HG02981 (cell line): ENCODE results near the gene EGLN2.
"Not testable (repeated sequence)": the region's sequence is repeated elsewhere in the genome, so short reads cannot be mapped to it uniquely, and the experiment has no call there.

Experiments used
- ATAC-seq: cut with Tn5 transposase; IDR thresholded peaks from one replicate; pipeline ENCODE4 v1.9.1; 2021; ENCODE audit warnings: mild to moderate bottlenecking, moderate library complexity; ENCODE audit not compliant: unreplicated experiment

The EGLN2 gene

DNA sequence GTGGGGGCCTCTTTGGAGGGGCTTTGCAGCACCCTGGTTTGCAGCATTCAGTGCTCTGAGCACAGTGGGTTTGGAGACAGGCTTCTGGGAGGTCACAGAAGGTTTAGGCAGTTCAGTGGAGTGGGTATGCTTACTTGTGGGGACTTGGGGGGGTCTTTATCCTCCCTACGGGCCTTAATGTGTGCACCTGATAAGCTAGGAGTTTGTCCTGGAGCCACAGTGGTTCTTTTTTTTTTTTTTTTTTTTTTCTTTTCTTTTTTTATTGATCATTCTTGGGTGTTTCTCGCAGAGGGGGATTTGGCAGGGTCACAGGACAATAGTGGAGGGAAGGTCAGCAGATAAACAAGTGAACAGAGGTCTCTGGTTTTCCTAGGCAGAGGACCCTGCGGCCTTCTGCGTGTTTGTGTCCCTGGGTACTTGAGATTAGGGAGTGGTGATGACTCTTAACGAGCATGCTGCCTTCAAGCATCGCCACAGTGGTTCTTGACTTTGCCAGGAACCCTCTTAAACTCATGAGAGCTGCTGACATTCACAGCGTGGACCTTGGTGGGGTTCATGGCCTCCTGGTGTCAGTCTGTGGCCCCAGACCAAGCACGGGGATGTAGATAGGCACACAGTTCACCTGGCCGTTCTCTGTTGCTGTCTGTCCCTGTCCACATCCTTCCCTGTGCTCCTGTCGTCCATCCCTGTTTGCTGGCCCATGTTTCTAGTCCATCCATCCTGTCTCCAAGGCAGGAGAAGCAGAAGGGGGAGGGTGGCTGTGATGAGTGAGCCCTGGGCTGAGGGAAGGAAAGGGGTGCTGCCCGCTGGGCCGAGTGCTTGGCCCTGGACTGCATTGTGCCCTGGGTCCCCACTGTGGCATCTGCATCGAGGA lies 2.7 kb downstream of the EGLN2 start:
- no peak for ATAC-seq

DNA sequence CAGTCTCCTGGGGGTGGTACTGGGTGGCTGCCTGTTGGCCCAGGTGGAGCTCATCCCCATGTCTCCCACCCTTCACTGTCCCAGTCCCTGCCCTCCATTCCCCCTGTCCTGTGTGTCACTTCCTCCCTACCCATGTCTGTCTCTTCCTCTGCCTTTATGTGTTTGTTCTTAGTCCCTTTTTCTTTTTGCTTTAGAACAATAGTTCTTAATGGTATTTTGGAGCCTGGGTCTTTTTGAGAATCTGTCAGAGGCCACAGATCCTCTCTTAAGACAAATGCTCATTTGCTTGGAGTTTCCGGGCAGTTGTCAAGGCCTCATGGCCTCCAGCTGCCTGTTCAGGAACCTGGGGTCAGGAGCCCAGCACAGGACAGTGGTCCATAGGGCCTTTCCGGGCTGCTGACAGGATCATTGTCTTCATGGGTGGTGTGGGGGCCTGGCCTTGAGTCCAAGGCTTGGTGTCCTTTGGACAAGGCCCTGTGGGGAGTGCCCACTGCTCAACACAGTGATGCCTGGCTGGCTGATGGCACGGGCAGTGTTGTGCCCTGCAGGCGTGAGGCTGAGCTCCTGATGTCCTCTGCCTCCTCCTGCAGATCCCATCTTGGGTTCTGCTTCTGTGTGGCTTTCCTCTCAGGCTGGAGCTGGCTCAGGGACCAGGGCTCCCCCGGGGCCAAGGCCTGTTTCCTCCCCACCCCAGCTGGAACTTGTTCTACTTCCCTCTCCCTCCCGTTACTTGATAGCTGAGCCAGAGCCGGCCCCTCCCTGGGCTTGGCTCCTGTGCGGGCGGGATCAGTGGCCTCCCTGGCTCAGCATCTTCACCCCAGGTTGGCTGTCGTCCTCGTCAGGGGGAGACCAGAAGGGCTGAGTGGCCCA lies 3.5 kb downstream of the EGLN2 start:
- no peak for ATAC-seq

DNA sequence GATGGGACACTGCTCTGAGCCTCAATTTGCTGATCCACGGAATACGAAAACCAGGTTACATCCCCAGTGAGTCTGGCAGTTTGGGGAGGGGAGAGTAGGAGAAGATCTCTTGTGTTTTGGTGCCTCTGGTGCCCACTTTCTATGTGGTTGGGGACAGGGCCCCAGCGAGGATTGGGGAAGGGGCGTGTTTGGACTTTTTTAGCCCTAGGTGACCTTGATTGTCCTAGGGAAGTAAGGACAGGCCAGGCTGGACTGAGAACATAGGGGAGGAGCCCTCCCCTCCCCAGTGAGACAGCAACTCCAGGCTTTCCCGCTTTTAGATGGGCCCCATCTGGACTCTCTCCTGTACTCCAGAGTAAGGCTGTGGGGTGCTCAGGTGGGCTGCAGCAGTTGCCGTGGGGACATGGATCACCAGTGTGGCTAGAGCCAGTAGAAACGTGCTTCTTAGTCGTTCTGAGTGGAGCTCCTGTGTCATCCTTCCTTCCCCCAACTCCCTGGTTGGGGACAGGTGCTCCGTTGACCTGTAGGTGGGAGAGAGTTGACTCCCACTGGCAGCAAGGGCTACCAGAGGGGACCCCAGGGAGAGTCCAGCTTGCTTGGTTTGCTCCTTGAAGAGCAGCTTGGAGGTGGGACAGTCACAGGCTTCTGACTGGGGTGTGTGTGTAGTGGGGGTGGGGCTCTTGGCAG lies 4.3 kb downstream of the EGLN2 start:
- ATAC-seq = no peak

DNA sequence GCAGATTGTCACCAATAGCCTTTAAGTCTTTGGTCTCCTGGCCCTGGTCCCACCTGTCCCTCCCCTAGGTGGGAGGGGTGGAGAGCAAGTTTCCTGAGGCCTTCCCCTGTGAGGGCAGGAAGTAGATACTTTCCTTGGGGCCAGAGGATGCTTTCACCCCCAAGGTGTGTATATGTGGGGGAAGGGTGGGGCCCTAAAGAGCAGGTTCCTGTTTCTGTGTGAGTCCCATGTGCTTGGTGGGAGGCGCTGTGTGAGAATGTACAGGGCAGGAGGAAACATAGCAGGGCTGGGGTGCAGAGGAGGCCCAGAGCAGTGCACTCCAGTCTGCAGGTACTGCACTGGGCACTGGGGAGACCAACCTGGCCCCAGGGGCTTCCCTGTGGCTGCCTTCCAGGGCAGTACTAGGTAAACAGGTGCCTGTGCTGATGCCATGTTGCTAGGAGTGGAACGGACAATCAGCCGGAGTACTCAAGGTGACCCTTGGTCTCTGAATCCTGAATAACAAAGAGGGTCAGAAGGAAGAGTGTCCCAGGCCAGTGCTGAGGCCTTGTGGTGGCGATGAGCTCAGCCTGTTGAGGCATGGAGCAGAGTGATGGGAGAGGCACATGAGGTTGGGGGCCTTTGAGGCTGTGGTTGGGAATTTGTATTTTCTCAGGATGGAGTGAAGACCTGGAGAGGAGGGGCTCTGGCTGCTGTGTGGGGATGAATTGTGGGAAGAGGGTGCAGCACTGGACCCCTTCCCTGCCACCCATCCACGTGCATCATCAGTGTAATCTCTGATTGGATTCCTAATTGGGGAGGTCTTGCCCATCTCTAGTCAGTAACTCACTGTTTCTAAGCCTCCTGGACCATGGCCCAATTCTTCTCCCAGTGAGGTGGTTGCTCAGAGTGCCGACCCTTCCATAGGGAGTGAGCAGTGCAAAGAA lies 5.1 kb downstream of the EGLN2 start:
- no peak for ATAC-seq

DNA sequence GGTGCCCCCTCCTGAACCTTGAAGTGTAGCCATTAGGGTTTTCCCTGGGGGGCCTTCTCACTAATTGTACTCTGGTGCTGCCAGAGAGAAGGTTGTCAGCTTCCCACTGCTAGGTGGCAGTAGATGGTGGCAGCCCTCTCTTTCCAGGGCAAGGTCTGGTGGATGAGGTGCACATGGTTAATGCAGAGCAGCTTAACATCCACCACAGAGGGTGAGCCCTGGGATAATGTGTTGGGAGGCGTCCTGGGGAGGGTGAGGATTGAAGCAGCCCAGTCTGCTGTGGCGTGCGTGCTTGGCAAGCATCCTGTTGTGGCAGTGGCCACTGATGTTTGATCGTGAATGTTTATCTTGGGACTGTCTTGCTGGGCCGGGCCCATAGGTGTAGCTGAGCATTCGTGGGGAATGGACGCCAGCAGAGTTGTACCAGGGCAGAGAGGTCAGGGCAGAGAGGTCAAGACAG lies 5.8 kb downstream of the EGLN2 start:
- no peak for ATAC-seq

DNA sequence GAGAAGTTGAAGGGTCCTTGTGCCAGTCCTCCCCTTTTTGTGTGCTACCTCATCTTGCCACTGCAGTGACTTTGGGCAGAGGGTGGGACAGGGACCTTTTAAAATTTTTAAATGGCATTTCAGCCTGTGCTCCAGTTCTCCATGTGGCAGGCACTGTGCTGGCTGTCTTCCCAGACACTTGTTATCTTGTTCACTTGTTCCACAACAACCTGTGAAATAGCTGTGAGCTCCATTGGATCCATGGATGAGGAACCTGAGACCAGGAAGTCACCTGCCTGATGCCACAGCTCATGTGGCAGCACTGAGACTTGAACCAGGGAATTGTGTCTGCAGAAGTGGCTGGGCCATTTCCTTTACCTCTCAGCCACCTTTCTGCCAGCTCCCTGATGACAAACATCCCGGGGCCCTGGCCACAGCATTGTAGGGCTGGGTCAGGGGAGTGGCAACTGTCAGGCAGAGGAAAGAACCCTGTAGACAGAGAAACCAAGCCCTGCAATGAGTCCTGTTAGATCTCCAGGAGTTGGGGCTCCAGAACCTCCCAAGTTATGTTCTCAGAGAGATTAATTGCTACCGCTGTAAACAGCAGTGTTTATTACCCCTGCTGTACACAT lies 6.4 kb downstream of the EGLN2 start:
- ATAC-seq = no peak

DNA sequence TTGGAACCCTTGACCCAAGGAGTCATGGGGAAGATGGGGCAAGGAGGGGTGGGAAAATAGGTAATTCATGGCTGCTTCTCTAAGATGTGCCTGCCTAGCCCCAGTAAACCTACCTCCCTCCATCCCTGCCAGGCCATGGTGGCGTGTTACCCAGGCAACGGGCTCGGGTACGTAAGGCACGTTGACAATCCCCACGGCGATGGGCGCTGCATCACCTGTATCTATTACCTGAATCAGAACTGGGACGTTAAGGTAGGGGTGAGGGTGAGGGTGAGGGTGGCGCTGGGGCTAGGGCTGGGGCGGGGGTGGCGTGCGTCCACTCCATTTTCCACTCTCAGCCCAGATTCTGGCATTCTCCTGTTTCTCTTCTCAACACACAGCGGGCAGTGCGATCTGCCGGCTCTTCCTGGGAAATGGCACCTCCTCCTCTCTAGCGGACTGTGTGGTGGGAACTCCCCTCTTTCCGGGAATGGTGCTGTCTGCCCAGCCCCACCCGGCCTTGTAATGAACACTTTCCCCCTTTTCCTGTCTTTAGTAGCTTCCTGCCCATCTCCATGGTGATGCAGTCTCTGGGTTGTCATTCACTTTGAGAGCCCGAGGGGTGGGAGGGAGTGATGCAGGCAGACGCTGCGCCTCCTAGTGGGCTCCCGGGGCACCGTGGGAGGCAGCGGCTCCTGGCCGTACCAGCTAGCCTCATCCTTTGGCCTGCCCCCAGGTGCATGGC lies 7.6 kb downstream of the EGLN2 start:
- no peak for ATAC-seq

DNA sequence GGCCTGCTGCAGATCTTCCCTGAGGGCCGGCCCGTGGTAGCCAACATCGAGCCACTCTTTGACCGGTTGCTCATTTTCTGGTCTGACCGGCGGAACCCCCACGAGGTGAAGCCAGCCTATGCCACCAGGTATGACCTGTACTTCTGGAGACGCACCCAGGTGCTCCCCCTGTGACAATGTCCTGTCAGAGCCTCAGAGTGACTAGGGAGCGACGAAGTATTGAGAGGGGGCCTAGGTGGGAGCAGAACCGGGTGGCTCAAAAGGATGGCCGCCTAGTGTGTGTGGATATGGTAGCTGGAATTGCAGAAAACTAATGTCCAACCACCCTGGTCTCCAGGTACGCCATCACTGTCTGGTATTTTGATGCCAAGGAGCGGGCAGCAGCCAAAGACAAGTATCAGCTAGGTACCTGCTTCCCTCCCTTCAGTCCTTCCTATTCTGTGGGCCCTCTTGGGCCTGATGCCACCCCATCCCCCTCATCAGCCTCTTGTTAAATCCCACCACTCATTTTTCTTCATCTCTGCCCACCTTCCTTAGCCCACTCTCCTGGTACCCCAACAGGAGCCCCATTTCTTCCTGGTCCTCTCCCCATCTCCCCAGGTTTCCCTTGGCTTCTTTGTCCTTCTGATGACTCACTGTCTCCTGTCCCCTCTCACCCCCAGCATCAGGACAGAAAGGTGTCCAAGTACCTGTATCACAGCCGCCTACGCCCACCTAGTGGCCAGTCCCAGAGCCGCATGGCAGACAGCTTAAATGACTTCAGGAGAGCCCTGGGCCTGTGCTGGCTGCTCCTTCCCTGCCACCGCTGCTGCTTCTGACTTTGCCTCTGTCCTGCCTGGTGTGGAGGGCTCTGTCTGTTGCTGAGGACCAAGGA lies 8.4 kb downstream of the EGLN2 start:
- no peak for ATAC-seq

DNA sequence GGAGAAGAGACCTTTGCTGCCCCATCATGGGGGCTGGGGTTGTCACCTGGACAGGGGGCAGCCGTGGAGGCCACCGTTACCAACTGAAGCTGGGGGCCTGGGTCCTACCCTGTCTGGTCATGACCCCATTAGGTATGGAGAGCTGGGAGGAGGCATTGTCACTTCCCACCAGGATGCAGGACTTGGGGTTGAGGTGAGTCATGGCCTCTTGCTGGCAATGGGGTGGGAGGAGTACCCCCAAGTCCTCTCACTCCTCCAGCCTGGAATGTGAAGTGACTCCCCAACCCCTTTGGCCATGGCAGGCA lies 9.0 kb downstream of the EGLN2 start:
- no peak for ATAC-seq

DNA sequence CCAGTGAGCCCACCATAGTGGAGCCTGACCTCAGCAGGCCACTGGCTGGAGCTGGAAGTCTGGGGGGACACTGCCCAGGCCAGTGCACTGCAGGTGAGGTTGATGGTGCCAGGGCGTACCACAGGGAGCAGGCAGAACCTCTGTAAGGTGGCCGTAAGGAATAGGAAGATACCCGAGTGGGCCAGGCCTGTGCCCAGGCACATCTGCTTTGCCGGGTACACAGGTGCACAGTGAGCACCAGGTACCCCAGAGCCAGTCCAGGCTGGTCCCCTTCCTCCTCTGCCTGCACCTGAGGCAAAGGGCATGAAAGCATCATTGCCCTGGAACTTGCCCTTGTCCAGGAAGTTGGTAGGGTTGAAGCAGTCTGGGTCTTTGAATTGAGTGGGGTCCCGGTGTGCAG lies 9.5 kb downstream of the EGLN2 start:
- no peak for ATAC-seq

DNA sequence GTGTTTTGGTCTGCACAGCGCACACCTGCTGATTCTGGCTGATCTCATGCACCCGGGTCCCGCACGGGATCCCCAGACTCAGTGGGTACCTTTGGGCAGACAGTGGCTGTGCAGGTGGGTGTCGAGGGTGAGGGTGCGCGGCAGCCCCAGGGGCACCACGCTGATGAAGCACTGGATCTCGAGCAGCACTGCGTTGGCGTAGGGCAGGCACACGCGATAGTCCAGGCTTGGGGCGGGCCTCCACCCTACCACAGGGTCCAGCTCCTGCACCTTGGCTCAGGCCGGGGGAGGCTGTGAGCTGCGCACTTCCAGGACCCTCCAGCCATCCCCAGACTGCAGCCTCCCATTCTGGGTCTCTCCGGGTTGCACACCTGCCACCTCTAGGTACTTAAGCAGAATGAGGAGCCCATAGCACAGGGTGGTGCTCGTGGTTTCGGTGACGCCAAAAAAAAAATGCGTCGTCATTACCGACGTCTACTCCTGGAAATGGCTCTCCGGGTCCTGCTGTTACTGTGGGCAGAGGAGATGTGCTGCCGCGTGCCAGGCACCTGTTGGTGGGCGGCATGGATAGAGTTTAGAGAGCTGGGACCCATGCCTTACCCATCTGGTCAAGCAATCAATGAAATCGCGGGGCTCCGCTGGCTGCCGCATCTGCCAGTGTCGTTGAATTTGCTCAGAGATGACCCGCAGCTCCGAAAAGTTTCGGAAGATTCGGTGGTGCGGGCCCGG lies 10.5 kb downstream of the EGLN2 start:
- no peak for ATAC-seq

DNA sequence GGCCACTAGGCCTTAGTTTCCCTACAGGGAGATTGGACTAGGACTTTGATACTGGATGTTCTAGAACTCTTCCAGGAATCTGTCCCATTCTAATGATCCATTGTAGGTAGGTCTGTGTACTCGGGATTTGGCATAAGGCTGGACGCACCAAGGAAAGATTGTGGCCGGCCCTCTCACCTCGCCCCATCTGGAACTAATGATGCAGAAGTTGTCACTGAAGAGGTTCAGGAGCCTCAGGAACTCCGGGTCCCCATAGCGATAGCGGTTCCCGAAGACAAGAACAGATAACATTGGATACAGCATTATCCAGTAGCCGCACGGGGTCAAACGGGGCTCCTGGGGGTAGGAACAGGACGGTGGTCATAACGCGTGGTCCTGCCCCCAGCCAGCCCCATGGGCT lies 11.2 kb downstream of the EGLN2 start:
- ATAC-seq = no peak

DNA sequence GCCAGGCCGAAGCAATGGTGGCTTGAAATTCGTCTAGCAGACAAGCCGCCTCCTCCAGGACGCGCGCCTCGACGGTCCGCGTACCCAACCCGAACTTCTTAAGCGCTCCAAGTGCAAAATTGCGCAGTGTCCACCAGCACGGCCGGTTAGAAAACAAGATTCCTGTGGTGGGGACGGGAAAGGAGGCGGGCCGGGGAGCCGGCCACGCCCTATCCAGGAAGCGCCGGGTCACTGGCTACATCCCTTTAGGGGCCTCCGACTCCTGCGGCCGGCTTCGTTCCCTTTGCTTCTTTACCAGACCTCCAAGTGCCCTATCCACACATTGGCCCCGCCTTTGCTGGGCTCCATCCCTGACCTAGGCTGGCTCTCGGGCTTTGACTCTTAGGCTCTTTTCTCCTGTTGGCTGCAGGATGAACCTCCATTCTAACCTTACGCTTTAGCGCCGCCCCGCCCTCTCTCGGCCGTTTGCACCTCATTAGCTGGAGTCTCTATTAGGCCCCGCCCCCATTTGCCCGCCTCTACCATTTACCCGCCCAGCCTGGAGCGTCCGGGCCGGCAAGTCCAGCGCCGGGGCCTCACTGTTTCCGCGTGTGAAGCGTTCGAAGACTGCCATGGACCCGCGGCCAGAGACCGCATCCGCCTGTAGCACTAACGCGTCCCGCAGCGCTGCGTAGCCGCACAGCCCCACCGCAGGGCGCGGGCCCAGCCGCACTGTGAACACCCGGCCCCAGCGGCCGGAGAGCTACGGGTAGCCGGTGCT lies 11.8 kb downstream of the EGLN2 start:
- peak; percentile 63 for ATAC-seq

DNA sequence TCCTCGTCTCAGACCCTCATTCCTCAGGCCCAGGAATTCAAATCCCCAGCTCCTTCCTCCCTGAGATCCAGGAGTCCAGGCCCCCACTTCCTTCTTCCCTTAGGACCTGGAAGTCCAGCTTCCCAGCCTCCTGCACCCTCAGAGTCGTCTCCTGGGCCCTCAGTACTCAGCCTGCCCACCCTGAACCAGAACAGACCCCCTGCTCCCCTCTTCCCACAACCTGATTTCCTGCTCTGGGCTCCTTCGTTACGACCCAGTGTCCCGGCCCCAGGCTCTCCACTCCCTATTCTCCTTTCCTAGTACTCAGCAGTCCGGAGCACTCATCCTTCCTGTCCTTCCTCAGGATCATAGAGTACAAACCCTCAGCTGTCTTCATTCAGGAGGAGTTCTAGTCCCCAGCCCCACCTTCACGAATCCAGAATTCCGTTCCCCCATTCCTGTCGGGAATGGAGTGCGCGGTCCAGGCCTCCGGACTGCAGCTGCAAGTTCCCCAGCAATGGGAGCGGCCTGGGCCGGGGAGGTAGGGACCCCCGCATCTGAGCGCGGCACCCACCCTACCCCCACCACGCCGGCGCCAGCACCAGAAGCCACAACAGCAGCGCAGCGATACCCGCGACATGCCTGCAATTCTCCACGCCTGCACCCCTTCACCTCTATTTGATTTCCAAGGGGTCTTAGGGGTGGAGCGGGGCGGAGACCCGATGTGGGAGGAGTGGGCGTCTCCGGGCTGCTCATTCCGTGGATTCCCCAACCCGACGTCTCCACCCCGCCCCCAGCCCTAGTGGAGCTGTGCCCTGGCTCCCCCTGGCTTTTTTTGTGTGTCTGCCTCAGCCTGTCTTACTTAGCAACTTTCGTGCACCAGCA lies 12.7 kb downstream of the EGLN2 start:
- ATAC-seq = no peak

DNA sequence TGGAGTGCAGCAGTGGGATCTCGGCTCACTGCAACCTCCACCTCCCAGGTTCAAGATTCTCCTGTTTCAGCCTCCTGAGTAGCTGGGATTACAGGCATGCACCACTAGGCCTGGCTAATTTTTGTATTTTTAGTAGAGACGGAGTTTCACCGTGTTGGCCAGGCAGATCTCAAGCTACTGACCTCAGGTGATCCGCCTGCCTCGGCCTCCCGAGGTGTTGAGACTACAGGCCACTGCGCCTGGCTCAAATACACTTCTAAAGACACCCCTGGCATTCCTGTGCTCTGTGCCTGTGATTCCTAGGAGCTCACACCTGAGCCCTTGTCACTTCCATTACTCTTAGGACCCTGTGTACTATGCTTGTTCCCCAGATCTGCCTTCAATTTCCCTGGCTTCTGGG lies 13.6 kb downstream of the EGLN2 start:
- ATAC-seq = not testable (repeated sequence)

DNA sequence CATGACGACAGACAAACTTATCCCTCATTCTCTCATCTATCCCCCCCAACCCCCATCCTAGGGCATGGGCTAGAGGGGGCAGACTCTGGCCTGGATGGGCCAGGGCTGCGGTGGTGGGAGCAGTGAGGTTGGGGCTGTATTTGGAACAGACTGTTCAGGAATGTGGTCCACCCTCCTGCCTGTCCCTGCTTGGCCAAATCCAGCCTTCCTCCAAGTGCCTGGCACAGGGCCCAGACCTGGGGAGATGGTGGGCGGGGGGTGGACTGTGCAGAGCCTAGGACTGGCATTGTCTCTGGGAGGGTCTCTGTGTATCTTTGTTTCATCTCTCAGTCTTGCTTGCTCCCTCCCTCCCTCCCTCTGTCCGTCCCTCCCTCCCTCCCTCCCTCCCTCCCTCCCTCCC lies 14.2 kb downstream of the EGLN2 start:
- no peak for ATAC-seq
